ENCODE data around the gene PHF12. TPM values are rescaled to one million over a fixed set of nuclear protein-coding genes. Genes with fewer than 3 reads are reported as not detected.

The PHF12 gene
- total and polyA plus RNA-seq, 2 of the 13 experiments (the other 11 are each of a cell fraction or from before 2014, with no cell fraction given), result 9.8 to 17.1 TPM

- TF ChIP-seq ZNF281 (CRISPR knock-in tag; IDR thresholded peaks at IDR 0.05; ENCODE audit: borderline replicate concordance), result no peak; the same call in 1 of the 2 replicates
- TF ChIP-seq LRRFIP1 (CRISPR knock-in tag; conservative IDR thresholded peaks at IDR 0.05), result no peak
- 0 out of 2 replicates have a peak, but pooled peaks have one; percentile 18 for TF ChIP-seq CREBL2 (CRISPR knock-in tag; IDR thresholded peaks at IDR 0.05; ENCODE audit: borderline replicate concordance)
- no peak for TF ChIP-seq CHD4 (IDR thresholded peaks at IDR 0.05; ENCODE audit: borderline replicate concordance, low read length)
- TF ChIP-seq ZNF331 (CRISPR knock-in tag; IDR thresholded peaks at IDR 0.05), result peak; percentile 87
- no peak for TF ChIP-seq ZNF10 (CRISPR knock-in tag; IDR thresholded peaks at IDR 0.05; ENCODE audit: borderline replicate concordance, low read depth)
- TF ChIP-seq ATF4 (CRISPR knock-in tag; IDR thresholded peaks at IDR 0.05), result no peak
- TF ChIP-seq ZNF34 (CRISPR knock-in tag; IDR thresholded peaks at IDR 0.05; ENCODE audit: borderline replicate concordance), result peak; percentile 57; the same call in 1 of the 2 replicates
- no peak; the same call in 1 of the 2 replicates for TF ChIP-seq ZNF275 (CRISPR knock-in tag; IDR thresholded peaks at IDR 0.05; ENCODE audit: borderline replicate concordance)
- TF ChIP-seq GLI4 (CRISPR knock-in tag; IDR thresholded peaks at IDR 0.05; ENCODE audit: borderline replicate concordance), result no peak
- TF ChIP-seq ZNF616 (CRISPR knock-in tag; IDR thresholded peaks at IDR 0.05; ENCODE audit: low read depth), result no peak
- peak; percentile 97 for TF ChIP-seq SPEN (CRISPR knock-in tag; IDR thresholded peaks at IDR 0.05; ENCODE audit: low read depth)
- TF ChIP-seq KDM6A (CRISPR knock-in tag; IDR thresholded peaks at IDR 0.05; ENCODE audit: low read depth), result no peak
- TF ChIP-seq ZSCAN30 (CRISPR knock-in tag; IDR thresholded peaks at IDR 0.05), result no peak
- TF ChIP-seq ZNF503 (CRISPR knock-in tag; IDR thresholded peaks at IDR 0.05), result 0 out of 2 replicates have a peak, but pooled peaks have one; percentile 31
- peak; percentile 77 for TF ChIP-seq ZBTB7B (CRISPR knock-in tag; IDR thresholded peaks at IDR 0.05)
- no peak for TF ChIP-seq NFIB (CRISPR knock-in tag; IDR thresholded peaks at IDR 0.05; ENCODE audit: borderline replicate concordance)
- no peak for TF ChIP-seq CENPT (CRISPR knock-in tag; IDR thresholded peaks at IDR 0.05; ENCODE audit: low read depth)
- TF ChIP-seq KMT2B (CRISPR knock-in tag; IDR thresholded peaks at IDR 0.05), result peak; percentile 77; the same call in 1 of the 2 replicates
Observed at GRCh38 chr17:28902819-28903545, 48.3 kb downstream of the PHF12 start, which contains the start of gene DHRS13 (continued).
